ENCODE results near the gene SLC4A4. TPM values are rescaled to one million over a fixed set of nuclear protein-coding genes. Genes with fewer than 3 reads are reported as not detected.

Gene SLC4A4
- total and polyA plus RNA-seq, 2 of the 8 experiments (the other 6 are each of a cell fraction or from before 2014, with no cell fraction given), result 0.67 to 2.8 TPM

DNA sequence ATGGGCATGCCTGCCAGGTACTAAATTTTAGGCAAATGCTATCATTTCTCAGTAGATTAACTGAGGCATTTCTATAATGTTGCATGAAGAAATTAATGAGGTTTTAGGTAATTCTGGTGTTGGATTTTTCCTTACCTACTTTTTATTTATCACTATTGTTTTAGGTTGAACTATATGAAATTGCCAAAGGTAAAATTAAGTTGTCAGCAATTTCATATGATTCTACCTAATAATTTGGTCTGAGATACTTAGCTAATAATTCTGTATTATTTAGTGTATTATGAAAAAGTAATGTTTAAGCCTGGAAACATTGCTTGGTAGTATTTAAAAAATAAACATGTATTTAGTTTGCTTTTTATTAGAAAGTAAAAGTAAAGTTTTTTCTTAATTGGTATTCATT, 22.7 kb downstream of the SLC4A4 start:
- Histone ChIP-seq H3K4me1 (replicated peaks in 1 of 4; ENCODE audit: control insufficient read depth in 3 of 4, insufficient read depth in 4 of 4, low read length in 3 of 4) (no peaks in the 10 kb centered on the region), H2BK5ac (ENCODE audit: low read depth, low read length) (no peak overlapping the region), H3K79me1 (ENCODE audit: low read depth, low read length) (no peaks in the 10 kb centered on the region), H2AK5ac (ENCODE audit: low read depth, low read length) (no peak overlapping the region), H3K4ac (replicated peaks; ENCODE audit: insufficient read length, low read depth, low read length) (no peak overlapping the region), H4K20me1 (replicated peaks in 1 of 2; ENCODE audit: control insufficient read depth in 1 of 2, insufficient read depth in 2 of 2, low read length in 2 of 2) (no peaks in the 10 kb centered on the region), H3K9ac (replicated peaks in 1 of 4; ENCODE audit: extremely low read depth in 1 of 4, low read depth in 3 of 4, low read length in 3 of 4) (no peak overlapping the region), H3K56ac (replicated peaks; ENCODE audit: insufficient read length, low read depth, low read length) (no peak overlapping the region), H3K18ac (ENCODE audit: extremely low read depth, low read length) (no peak overlapping the region), H2AFZ (ENCODE audit: low read length) (no peak overlapping the region), H2BK12ac (ENCODE audit: low read depth, low read length) (no peak overlapping the region), H3K23ac (ENCODE audit: insufficient read length) (no peak overlapping the region), H4K8ac (ENCODE audit: extremely low read depth, insufficient read depth, low read length) (no peak overlapping the region), H2BK20ac (ENCODE audit: low read length) (no peak overlapping the region), H2BK120ac (replicated peaks; ENCODE audit: low read depth, low read length) (no peak overlapping the region), H2BK15ac (ENCODE audit: low read length) (no peak overlapping the region), H3K14ac (ENCODE audit: insufficient read length) (no peak overlapping the region), H3K27ac (ENCODE audit: low read depth, low read length) (no peak overlapping the region), H3K27me3 (replicated peaks in 1 of 4; ENCODE audit: control insufficient read depth in 3 of 4, extremely low read depth in 1 of 4, insufficient read depth in 3 of 4, low read length in 3 of 4) (no peaks in the 10 kb centered on the region), H3K79me2 (ENCODE audit: control insufficient read depth in 1 of 2, insufficient read depth in 2 of 2, low read length in 2 of 2) (no peaks in the 10 kb centered on the region), H4K5ac (ENCODE audit: insufficient read length, low read depth, low read length) (no peak overlapping the region), H3K36me3 (ENCODE audit: control insufficient read depth in 2 of 4, insufficient read depth in 4 of 4, low read length in 3 of 4) (no peaks in the 10 kb centered on the region), H4K91ac (replicated peaks; ENCODE audit: insufficient read length, low read length) (no peak overlapping the region), H3K4me2 (ENCODE audit: insufficient read depth in 1 of 2, low read depth in 2 of 2, low read length in 2 of 2) (no peak overlapping the region), H3K9me3 (ENCODE audit: insufficient read depth in 2 of 2, low read depth in 1 of 2, low read length in 1 of 2) (no peaks in the 10 kb centered on the region), H3K23me2 (ENCODE audit: low read depth, low read length) (no peaks in the 10 kb centered on the region), H3K4me3 (ENCODE audit: extremely low read depth in 1 of 4, insufficient read depth in 2 of 4, low read depth in 3 of 4, low read length in 4 of 4) (no peak overlapping the region)
- ChIA-PET CTCF (ENCODE audit: partially characterized antibody) (interaction anchor here (0.9 kb wide), 1 partner anchor 132 kb away, joined by 3 read pairs; no protein-coding TSS in a partner anchor), POLR2A (ENCODE audit: partially characterized antibody) (no interaction called here)
- FAIRE-seq (no peak), DNase-seq (ENCODE audit: low read depth in 1 of 2, low spot score in 2 of 2) (no peak)
- TF ChIP-seq SRF (IDR thresholded peaks at IDR 0.05; ENCODE audit: low read depth, low read length), result no peak
- TF ChIP-seq, protein P1, sequence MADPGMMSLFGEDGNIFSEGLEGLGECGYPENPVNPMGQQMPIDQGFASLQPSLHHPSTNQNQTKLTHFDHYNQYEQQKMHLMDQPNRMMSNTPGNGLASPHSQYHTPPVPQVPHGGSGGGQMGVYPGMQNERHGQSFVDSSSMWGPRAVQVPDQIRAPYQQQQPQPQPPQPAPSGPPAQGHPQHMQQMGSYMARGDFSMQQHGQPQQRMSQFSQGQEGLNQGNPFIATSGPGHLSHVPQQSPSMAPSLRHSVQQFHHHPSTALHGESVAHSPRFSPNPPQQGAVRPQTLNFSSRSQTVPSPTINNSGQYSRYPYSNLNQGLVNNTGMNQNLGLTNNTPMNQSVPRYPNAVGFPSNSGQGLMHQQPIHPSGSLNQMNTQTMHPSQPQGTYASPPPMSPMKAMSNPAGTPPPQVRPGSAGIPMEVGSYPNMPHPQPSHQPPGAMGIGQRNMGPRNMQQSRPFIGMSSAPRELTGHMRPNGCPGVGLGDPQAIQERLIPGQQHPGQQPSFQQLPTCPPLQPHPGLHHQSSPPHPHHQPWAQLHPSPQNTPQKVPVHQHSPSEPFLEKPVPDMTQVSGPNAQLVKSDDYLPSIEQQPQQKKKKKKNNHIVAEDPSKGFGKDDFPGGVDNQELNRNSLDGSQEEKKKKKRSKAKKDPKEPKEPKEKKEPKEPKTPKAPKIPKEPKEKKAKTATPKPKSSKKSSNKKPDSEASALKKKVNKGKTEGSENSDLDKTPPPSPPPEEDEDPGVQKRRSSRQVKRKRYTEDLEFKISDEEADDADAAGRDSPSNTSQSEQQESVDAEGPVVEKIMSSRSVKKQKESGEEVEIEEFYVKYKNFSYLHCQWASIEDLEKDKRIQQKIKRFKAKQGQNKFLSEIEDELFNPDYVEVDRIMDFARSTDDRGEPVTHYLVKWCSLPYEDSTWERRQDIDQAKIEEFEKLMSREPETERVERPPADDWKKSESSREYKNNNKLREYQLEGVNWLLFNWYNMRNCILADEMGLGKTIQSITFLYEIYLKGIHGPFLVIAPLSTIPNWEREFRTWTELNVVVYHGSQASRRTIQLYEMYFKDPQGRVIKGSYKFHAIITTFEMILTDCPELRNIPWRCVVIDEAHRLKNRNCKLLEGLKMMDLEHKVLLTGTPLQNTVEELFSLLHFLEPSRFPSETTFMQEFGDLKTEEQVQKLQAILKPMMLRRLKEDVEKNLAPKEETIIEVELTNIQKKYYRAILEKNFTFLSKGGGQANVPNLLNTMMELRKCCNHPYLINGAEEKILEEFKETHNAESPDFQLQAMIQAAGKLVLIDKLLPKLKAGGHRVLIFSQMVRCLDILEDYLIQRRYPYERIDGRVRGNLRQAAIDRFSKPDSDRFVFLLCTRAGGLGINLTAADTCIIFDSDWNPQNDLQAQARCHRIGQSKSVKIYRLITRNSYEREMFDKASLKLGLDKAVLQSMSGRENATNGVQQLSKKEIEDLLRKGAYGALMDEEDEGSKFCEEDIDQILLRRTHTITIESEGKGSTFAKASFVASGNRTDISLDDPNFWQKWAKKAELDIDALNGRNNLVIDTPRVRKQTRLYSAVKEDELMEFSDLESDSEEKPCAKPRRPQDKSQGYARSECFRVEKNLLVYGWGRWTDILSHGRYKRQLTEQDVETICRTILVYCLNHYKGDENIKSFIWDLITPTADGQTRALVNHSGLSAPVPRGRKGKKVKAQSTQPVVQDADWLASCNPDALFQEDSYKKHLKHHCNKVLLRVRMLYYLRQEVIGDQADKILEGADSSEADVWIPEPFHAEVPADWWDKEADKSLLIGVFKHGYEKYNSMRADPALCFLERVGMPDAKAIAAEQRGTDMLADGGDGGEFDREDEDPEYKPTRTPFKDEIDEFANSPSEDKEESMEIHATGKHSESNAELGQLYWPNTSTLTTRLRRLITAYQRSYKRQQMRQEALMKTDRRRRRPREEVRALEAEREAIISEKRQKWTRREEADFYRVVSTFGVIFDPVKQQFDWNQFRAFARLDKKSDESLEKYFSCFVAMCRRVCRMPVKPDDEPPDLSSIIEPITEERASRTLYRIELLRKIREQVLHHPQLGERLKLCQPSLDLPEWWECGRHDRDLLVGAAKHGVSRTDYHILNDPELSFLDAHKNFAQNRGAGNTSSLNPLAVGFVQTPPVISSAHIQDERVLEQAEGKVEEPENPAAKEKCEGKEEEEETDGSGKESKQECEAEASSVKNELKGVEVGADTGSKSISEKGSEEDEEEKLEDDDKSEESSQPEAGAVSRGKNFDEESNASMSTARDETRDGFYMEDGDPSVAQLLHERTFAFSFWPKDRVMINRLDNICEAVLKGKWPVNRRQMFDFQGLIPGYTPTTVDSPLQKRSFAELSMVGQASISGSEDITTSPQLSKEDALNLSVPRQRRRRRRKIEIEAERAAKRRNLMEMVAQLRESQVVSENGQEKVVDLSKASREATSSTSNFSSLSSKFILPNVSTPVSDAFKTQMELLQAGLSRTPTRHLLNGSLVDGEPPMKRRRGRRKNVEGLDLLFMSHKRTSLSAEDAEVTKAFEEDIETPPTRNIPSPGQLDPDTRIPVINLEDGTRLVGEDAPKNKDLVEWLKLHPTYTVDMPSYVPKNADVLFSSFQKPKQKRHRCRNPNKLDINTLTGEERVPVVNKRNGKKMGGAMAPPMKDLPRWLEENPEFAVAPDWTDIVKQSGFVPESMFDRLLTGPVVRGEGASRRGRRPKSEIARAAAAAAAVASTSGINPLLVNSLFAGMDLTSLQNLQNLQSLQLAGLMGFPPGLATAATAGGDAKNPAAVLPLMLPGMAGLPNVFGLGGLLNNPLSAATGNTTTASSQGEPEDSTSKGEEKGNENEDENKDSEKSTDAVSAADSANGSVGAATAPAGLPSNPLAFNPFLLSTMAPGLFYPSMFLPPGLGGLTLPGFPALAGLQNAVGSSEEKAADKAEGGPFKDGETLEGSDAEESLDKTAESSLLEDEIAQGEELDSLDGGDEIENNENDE (IDR thresholded peaks at IDR 0.05; ENCODE audit: insufficient replicate concordance, low read length), result no peak

Measured in H1 (cell line).